NOMO-1 (cell line): ENCODE data around the gene RHOF.
"Not testable (repeated sequence)": the region's sequence is repeated elsewhere in the genome, so short reads cannot be mapped to it uniquely, and the experiment has no call there.

Experiments used
- DNase-seq, 2 experiments: peaks; one replicate each; lab custom pipeline; 2025; ENCODE audit not compliant: unreplicated experiment in 2 of 2; lab: John Stamatoyannopoulos, UW

The RHOF gene

DNA sequence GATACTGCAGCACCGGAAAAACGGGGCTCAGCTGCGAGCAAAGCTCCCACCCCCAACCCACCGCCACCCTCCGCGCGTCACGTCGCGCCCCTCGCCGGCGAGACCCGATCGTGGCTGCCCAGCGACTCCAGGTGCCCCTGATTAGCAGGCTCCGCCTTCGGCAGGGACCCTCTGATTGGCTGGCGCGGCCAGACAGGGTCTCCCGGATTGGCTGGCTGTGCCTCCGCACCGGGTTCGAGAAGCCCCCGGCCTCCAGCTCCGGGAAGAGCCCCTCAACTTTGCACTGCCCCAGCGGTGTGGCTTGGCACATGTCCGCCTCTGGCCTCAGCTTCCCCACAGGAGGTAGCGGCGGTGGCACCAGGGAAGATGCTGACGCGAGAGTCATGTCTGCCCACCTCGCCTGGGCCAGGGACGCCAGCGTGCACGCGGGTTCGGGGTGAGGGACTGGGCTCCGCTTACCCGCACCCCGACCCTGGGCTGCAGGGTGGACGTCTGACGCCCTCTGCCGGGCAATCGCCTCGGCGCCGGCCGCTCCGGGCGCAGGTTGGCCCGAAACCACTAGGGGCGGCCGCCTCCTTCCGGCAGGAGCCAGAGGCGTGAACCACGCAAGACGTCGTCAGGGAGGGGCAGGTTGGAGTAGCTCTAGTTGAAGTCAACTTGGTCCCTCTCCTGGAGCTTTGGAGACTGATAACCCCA, 498 bp upstream of the RHOF start:
- peak; percentile 93 to 95 for DNase-seq

DNA sequence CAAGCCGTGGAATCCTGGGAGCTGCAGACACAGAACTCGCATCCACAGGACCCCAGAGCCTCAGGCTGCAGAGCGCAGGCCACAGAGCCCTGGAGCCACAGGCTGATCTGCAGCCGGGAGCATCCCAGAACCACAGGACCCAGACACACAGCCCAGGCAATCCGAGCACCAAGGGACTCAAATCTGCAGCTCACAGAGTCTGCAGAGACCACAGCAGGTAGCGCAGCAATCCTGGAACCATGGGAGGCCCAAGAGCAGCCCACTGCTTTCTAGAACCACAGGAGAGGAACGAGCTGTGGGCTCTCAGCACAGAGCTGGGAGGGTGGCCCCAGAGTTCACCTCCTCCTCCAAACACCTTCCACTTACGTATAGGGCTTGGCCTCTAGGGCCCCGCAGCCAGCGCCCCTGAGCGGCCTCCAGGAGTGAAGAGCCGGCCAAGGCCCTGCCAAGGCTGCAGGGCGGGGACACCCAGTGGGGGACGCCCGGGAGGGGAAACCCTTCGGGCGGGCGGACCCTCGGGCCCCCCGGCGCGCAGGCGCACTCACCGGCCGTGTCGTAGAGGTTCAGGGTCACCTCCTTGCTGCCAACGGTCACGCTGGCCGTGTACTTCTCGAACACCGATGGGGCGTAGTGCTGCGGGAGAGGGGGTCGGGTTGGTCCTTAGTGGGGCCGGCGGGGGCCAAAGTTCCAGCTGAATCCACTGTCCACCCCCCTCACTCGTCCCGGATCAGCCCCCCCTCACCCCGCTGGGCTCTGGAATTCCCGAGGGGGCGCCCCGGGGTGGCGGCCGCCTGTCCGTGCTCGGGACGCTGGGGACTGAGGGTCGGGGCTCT, 665 bp downstream of the RHOF start:
- peak; percentile 45 to 57 for DNase-seq

DNA sequence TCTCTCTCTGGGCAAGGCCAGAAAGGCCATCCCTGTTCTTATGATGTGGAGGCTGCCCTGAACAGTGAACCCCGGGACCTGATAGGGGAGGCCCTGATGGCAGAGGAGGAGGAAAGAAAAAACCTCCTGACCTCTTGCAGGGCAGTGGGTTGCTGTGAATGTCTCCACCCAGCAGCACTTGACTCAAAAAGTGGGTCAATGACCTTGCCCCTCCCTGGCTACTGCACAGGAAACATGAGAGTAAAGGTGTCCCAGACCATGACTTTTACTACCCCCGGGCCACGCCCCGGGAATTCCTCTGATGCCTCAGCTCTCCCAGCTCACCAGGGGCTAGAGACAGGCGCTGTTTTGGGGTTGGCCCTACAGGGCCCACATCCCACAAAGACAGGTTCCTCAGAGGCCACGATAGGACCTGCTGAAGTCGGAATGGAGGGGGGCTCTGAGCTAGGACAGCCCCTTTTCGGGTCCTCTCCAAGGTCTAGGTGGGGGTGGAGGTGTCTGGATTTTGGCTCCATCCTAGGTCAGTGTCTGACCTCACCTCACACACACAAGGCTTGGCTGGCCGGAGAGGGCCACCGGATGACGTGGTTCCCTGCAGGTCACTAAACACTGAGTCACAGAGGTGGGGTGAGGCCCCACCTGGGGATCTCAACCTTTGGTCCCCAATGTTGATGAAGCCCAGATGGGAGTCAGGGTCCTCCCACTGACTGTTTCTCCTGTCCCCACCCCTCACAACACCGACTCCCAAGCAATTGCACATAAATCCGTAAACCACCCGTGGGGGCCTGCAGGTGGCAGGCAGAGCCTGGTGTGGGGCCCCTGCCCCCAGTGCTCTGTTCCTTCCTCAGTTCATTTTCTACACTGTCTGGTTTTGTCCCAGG, 1.6 kb downstream of the RHOF start:
- DNase-seq: no peak

DNA sequence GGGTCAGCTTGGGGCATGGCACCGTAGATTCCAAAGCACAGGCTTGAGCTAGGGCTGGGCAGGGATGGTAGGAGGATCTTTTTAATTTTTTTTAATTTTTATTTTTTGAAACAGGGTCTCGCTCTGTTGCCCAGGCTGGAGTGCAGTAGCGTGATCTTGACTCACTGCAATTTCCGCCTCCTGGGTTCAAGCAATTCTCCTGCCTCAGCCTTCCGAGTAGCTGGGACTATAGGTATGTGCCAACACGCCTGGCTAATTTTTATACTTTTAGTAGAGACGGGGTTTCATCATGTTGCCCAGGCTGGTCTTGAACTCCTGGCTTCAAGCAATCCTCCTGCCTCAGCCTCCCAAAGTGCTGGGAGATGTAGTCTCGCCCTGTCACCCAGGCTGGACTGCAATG, 2.7 kb downstream of the RHOF start:
- not testable (repeated sequence) for DNase-seq

DNA sequence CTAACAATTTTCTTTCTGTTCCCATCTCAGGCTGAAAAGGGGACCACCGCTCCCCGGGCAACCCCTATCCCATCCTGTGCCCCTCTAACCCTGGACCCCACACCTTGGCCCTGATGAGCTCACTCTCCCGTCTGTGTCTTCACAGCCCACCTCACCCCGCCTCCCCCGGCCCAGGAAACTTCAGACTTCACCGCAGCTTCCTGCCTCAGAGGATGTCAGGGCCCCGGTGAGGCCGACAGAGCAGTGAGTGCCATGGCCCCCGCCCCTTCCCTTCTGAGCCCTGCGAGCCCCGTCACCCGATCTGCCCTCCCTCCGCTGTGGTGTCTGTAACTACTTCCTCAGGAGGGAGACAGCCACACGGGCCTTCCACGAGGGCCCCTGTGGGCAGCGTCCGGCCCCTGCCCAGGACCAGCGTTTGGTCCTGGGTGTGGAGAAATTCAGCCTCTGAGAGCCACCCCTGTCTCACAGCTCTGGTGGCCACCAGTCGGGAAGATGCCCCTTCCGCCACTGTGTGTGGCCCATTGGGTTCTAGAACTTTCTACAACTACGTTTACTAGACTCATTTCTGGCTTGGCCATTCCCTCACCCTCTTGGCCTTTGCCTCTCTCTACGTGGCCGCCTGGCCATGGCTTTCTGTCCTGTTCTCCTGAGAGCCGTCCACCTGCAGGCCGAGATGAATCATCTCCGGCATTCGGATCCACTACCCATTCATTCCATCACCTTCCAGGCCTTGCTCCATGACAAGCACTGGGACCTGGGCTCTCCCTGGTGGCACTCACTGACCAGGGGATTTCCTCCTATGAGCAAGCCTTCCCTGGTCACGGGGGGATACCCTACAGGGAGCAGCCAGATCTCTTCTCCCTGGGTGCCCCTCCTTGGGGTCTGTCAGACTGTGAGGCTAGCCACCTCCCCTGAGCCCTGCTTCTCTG, 3.4 kb downstream of the RHOF start:
- DNase-seq: peak; percentile 93

DNA sequence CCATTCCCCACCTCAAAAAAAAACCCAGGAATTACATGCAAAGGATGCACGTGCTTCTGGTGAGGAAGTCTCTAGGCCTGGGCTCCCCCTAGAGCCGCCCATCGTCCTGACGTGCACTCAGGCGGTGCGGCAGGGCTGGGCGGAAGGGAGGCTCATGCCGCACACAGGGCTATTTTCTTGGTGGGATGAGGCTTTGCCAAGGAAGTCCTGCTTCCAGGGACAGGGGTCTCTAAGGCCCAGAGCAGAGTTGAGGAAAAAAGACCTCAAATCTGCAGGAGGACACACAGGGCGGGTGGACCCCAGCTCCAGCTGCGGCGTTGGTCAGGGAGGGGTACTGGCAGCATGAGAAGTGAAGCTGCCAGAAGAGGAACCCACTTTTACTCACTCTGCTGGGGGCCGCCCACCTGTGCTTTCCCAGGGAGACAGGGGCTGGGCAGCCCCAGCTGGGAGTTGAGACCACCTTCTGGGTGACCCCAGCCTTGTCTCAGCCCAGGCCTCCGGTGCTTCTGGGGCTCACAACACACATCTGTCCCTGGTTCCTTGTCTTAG, 4.2 kb downstream of the RHOF start:
- peak in 1 of 2 experiments; percentile 12 for DNase-seq

DNA sequence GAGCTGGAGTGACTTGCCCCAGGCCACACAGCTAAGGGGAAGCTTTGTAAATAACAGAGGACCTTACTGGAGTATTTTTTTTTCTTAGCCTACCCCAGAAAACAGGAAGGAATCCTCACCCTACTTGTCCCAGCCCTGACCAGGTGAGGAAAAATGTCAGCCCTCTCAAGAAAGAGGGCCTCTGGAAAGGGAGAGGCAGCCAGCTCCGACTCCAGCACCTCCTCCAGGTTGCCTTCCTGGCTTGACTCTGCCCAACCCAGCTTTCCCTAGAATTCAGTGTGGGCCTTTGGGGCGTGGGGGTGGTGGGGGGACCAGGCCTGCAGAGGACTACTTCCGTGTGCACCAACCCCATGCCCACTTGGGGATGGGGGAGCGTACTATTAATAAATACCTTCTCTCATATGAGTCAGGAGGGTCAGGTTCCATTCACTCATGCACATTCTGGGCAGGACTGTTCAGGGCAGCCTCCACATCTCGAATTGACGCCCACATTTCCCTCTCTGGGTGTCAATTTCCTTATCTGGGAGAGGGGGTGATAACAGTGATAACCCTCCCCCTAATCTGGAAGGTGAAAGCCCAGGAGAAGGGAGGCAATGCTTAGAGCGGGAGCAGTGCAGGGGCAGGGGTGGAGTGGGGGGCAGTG, 5.2 kb downstream of the RHOF start:
- no peak for DNase-seq

DNA sequence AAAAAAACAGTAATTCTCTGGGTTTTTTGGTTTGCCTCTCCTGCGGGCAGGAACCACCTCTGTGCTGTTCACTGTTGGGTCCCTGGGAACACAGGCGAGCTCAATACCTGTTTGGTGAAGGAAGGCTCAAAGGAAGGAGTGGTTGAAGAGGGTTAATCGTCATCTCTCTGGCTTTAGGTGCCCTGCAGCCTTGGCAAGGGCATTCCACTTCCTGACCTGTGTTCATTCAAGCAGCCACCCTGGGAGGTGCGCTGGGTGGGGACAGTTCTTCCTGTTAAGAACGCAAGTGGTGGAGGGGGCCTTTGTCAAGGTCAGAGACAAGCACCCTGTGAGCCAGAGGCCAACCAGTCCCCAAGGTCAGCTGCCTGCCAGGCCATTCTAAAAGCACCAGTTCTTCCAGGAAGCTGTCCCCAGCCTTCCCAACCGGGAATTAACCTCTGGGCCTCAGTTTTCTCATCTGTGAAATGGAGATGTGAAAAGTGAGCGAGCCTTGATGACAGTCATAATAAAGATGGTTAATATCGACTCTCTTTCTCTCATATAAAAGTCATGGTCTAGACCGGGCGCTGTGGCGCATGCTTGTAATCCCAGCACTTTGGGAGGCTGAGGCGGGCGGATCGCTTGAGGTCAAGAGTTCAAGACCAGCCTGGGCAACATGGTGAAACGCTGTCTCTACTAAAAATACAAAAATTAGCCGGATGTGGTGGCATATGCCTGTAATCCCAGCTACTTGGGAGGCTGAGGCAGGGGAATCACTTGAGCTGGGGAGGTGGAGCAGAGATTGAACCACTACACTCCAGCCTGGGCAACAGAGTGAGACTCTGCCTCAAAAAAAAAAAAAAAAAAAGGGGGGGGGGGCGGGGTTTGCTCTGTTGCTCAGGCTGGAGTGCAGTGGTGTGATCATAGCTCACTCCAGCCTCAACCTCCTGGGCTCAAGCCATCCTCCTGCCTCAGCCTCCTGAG, 6.1 kb downstream of the RHOF start:
- no peak for DNase-seq

DNA sequence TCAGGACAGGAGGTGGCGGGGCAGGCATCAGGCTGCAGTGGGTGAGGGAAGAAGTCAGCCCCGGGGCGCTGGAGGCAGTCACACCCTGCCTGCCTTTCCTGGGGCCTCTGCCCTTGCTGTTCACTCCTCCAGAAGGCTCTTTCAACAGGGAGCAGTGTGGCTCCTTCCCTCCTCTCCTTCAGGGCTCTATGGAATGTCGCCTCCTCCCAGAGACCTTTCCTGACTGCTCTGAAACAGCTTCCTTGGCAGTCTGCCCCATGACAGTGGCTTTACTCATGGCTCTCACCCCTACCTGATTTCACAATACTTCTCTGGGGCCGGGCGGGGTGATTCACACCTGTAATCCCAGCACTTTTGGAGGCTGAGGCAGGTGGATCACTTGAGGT, 7.1 kb downstream of the RHOF start:
- no peak for DNase-seq

DNA sequence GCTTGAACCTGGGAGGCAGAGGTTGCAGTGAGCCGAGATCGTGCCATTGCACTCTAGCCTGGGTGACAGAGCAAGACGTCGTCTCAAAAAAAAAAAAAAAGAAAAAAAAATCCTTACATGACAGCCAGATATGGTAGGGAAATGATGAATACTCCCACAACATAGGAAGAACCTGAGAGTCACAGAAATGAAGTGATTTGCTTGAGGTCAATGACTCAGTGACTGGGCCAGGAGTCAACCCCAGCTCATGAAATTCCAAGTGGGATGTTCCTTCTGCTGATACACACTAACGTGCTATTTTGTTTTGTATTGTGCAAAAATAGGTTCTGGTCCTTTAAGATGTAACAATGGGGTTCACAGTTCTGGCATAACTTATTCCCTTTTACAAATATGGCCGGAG, 9.0 kb downstream of the RHOF start:
- DNase-seq: no peak

DNA sequence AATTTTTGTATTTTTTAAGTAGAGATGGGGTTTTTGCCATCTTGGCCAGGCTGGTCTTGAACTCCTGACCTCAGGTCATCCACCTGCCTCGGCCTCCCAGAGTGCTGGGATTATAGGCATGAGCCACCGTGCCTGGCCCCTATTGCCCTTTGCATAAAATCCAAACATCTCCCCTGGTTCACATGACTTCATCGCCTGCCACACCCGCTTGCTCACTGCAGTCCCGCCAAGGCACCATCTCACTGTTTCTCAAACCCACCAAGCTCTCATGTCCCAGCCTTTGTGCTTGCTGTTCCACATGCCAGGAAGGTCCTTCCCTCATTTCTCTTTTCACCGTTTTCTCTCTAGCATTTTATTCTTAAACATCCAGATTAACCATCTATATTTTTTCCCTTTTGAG, 9.7 kb downstream of the RHOF start:
- no peak for DNase-seq

DNA sequence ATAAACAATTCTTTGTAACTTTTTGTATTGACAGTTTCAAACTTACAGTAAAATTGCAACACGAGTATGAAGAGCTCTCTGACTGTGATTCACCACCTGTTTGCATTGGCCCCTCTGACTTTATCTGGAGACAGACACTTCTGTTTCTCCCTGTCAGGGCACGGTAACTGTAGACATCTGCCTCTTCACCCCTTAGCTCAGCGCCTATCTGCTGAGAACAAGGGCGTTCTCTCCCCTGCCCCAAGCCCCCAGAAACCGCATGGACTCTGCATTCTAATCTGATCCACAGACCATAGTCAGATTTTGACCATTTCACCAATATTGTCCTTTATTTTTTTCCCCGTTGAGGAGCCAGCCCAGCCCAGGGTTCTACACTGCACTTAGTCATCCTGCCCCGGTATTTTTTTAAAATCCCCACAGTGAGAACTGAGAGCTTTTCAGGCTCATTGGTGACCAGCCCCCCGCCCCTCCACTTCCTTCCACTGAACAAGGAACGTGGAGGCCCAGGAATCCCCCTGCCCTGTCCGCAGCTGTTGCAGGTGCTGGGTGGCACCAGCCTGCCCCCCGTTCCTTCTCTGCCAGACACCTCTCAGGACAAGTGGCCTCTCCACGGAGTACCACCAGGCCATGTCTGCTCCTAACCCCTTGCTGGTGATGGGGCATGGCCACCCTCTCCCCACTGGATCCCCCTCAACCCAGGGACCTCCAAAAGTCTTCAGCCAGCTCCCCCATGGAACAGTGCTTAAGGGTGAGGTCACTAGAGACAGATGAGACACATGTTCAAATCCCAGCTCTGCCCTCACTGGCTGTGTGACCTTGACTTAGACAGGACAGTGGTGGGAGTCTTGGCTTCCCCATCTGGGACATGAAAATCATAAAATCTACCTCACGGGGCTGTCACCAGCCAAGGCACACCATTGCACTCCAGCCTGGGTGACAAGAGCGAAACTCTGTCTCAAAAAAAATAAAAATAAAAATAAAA, 11.2 kb downstream of the RHOF start:
- no peak for DNase-seq

DNA sequence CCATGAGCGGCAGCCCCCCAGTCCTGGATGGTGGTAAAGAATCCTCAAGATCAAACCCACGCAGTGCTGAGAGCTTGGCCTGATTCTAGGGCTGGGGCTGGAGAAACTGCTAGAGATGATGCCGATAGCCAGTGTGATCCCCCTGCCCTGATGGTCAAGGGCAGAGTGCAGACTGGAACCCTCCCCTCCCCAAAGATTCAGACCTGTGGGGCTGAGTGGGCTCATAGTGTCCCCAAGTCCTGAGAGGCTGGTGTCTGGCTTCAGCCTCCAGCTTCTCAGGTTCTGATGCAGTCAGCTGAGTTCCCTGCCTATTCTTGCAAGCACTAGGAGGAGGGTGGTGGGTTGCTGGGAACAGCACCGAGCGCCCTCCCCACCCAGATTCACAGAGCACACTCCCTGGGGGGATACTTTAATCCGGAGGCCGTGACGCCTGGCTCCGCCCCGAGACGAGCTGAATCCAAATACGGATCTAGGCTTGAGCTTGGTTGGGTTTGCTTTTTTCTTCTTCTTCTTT, 11.9 kb downstream of the RHOF start:
- no peak for DNase-seq

DNA sequence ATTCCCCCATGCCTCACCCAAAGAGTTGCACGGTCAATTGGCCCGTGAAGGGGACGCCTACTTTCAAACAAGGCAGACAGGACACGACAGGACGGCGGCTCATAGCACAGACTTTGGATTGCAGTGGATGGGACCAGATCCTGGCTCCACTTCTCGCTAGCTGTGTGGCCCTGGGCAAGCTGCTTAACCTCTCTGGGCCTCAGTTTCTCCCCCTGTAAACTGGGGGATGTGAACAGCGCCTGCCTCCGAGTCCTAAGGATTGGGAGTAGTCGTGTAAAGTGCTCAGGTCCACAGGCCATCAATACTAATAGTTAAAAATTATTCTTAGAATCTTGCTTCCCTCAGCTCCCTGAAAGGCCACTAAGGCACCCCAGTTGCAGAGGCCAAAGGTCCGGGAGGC, 13.1 kb downstream of the RHOF start:
- no peak for DNase-seq

DNA sequence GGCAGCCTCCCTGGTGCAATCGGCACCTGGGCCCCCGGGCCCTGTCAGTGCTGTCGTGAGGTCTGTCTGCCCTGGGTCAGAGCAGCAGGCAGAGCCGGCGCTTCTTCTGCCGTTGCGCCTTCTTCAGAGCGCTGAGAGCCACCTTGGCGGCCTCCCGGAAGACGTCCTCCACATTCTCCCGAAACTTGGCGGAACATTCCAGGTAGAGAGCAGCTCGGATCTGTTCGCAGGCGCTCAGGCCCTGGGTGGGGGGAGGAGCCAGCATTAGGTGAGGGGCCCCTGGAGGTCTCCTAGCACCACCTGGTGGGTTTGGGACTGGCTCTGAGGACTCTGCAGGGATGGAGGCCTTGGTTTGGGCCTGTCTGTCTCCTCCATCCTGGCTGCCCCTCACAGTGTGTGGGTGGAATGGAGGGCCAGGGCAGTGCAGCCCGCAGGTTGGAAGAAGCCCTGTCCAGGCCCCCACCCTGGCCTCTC, 14.0 kb downstream of the RHOF start:
- no peak for DNase-seq

DNA sequence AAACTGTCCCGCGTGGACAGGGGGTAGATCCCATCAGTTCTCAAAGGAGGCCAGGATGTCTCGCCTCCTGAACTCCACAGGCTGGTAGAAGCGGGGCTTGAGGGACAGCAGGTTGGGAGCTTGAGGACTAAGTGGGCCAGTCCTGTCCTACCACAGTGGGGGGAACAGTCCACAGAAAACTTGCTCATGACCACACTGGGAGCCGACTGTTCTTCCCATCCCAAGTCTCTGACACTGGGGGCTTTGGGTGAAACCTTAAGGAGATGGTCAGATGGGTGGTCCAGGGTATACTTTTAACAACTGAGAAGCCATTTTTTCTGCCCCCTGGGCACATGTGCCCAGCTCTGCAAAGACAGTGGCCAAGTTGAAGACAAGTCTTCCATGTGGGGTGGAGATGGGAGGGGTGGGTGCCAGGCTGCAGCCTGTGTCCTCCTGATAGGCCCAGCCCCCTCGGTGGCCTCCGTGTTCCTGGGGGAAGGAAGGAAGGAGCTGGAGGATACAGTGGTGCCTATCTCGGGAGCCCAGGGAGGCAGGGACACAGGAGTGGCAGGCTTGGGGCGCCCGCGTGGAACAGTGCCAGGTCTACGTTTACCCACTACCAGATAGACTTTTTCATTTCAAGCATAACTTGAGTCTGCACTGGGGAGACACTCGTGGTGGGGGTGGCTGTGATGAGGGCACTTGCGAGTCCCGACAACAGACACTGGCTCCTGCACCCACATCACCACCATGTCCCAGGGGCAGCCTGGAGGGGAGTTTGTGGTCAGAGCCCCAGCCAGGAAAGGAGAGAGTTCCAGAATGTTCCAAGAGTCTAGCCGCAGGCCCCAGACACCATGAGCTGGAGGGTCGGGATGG, 14.7 kb downstream of the RHOF start:
- DNase-seq: no peak
